IPS-18c (cell line): ENCODE measurements around the gene ZACN.
A peak's percentile ranks its signal among the peaks of the same experiment; 100 is the strongest.
"Not testable (repeated sequence)": the region's sequence is repeated elsewhere in the genome, so short reads cannot be mapped to it uniquely, and the experiment has no call there.

ENCODE experiments used
- H3K4me3 ChIP-seq: 2 replicates; pipeline ENCODE4 v1.7.0; 2013; ENCODE audit warnings: low read depth, mild to moderate bottlenecking, low read length, moderate library complexity; ENCODE audit not compliant: insufficient read depth
- H3K9me3 ChIP-seq: one replicate; pipeline ENCODE4 v1.6.1; 2013; ENCODE audit warnings: mild to moderate bottlenecking, low read length, moderate library complexity; ENCODE audit not compliant: control insufficient read depth, insufficient read depth

ZACN gene

DNA sequence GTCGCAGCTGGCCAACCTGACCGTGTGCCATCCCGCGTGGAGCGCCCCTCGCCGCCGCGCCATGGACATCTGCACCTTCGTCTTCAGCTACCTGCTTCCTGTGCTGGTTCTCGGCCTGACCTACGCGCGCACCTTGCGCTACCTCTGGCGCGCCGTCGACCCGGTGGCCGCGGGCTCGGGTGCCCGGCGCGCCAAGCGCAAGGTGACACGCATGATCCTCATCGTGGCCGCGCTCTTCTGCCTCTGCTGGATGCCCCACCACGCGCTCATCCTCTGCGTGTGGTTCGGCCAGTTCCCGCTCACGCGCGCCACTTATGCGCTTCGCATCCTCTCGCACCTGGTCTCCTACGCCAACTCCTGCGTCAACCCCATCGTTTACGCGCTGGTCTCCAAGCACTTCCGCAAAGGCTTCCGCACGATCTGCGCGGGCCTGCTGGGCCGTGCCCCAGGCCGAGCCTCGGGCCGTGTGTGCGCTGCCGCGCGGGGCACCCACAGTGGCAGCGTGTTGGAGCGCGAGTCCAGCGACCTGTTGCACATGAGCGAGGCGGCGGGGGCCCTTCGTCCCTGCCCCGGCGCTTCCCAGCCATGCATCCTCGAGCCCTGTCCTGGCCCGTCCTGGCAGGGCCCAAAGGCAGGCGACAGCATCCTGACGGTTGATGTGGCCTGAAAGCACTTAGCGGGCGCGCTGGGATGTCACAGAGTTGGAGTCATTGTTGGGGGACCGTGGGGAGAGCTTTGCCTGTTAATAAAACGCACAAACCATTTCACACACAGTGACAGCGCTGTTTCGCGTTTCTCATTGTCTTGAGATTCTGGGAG is 2.0 kb upstream of the ZACN start:
- no peaks in the 10 kb centered on the region for H3K9me3 ChIP-seq
- H3K4me3 ChIP-seq: peak overlapping the region; percentile 36

DNA sequence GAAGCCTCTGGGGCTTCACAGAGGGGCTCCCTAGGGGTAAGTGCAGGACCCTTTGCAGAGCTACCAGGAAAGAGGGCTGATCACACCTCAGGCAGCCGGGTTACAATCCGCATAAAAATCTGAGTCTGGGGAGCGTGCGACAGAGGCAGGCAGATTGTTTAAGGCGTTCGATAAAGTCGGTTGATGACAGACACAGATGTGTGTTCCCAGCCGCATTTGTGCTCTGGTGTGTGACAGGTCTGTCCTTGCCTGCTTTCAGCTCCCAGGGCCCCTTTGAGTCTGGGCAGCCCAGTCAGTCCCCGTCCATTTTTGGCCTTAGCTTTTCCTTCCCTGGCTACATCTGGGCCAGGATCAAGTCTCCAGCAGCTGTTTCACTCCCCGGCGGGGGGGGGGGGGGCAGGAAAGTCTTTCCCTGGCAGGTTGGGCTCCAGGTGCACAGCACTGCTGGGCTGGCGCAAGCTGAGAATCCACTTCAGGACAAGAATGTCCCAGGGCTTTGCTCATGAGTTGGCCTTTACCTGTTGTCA is 1.3 kb upstream of the ZACN start:
- Histone ChIP-seq H3K4me3 (no peak overlapping the region), H3K9me3 (no peaks in the 10 kb centered on the region)

DNA sequence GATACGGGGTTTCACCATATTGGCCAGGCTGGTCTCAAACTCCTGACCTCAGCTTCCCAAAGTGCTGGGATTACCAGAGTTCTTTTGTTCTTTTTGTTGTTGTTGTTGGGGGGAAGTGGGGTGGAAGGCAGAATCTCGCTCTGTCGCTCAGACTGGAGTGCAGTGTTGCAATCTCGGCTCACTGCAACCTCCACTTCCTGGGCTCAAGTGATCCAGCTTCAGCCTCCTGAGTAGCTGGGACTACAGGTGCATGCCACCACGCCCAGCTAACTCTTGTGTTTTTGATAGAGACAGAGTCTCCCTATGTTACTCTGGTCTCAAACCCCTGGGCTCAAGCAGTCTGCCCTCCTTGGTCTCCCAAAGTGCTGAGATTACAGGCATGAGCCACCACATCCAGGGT is 612 bp upstream of the ZACN start:
- H3K9me3 ChIP-seq, H3K4me3 ChIP-seq: not testable (repeated sequence)

DNA sequence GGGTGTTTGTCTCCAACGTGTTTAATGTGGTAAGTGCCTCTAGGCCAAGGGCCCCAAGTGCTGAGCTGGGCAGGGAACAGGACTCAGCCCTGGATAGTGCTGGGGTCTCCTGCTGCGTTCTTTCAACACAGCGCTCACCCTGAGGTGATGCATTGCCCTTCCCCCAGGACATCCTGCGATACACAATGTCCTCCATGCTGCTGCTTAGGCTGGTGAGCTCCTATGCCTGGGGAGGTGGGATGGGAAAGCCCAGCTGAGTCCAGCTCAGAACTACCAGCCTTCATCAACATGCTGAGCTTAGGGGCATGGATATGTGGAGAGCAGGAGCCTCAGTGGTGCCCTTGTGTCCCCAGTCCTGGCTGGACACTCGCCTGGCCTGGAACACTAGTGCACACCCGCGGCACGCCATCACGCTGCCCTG is 563 bp downstream of the ZACN start:
- H3K9me3 ChIP-seq: no peaks in the 10 kb centered on the region
- H3K4me3 ChIP-seq: peak overlapping the region; percentile 43; the same call in 1 of the 2 replicates

DNA sequence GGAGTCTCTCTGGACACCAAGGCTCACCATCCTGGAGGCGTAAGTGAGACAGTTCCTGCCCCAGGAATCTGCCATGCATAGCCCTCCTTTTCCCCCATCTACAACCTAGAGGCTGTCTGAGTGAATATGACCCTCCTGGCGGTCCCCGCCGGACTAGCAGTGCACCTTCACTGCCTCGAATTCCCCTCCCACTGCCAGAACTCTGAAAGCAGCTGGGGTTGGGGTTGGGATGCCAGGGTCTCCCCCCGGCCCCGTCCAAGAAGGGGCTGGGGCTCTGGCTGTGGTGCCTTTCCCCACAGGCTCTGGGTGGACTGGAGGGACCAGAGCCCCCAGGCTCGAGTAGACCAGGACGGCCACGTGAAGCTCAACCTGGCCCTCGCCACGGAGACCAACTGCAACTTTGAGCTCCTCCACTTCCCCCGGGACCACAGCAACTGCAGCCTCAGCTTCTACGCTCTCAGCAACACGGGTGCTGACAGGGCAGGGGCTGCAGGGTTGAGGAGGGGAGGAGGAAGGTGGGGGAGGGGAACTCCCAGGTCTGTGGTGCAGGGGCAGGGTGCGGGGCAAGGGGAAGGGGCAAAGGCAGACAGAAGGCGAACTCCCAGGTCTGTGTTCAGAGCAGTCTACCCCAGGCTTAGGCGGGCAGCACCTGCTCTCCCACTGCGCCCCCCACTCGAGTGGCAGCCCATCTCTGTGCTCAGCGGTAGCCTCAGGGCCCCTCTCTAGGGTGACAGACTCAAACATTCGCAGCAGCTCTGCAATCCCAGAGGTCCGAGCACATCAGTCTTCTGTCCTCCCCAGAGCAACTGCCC is 1.2 kb downstream of the ZACN start:
- Histone ChIP-seq H3K4me3 (peak overlapping the region; percentile 43), H3K9me3 (no peaks in the 10 kb centered on the region)

DNA sequence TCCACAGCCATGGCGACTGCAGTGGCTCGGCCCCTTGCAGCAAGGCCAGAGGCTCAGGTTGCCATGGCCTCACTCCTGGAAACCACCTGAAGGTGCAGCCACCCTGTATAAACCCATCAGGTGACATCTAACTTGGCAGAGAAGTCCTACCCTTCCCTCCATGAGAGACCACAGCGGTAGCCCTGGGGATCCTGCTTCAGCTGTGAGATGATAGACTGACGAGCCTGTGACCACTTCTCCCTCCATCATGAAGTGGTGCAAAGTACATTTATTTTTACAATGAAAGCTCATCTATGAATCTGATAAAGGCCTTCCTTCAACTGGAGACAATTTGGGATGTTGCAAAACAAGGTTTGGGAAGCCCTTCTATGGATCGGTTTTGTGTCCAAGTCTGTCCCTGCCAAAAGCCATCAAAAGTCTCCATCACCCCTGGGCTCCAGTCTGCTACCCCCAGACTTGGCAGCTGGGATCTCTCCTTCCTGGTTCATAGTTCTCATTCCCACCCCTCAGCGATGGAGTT is 1.8 kb downstream of the ZACN start:
- H3K9me3 ChIP-seq: no peaks in the 10 kb centered on the region
- no peak overlapping the region for H3K4me3 ChIP-seq

DNA sequence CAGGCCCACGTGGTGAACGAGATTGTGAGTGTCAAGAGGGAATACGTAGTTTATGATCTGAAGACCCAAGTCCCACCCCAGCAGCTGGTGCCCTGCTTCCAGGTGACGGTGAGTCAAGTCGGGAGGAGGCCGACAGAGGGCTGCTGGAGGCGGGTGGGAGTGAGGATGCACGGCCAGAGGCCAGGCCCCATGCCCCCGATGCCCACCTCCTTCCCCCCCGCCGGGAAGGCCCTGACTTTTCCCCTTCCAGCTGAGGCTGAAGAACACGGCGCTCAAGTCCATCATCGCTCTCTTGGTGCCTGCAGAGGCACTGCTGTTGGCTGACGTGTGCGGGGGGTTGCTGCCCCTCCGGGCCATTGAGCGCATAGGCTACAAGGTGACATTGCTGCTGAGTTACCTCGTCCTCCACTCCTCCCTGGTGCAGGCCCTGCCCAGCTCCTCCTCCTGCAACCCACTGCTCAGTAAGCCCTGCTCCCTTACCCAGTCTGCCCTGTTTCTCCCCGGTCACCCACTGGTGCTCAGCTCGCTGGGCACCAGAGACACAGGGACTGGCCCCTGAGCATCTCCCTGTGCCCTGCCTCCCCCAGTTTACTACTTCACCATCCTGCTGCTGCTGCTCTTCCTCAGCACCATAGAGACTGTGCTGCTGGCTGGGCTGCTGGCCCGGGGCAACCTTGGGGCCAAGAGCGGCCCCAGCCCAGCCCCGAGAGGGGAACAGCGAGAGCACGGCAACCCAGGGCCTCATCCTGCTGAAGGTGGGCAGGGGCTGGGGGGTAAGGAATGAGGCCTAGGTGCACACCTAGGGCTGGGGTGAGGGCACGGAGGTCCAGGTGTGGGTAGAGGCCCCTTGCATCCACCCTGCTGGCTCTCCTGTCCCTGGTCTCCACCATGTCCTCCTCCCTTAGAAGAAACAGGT is 2.6 kb downstream of the ZACN start:
- H3K9me3 ChIP-seq: no peaks in the 10 kb centered on the region
- no peak overlapping the region for H3K4me3 ChIP-seq

DNA sequence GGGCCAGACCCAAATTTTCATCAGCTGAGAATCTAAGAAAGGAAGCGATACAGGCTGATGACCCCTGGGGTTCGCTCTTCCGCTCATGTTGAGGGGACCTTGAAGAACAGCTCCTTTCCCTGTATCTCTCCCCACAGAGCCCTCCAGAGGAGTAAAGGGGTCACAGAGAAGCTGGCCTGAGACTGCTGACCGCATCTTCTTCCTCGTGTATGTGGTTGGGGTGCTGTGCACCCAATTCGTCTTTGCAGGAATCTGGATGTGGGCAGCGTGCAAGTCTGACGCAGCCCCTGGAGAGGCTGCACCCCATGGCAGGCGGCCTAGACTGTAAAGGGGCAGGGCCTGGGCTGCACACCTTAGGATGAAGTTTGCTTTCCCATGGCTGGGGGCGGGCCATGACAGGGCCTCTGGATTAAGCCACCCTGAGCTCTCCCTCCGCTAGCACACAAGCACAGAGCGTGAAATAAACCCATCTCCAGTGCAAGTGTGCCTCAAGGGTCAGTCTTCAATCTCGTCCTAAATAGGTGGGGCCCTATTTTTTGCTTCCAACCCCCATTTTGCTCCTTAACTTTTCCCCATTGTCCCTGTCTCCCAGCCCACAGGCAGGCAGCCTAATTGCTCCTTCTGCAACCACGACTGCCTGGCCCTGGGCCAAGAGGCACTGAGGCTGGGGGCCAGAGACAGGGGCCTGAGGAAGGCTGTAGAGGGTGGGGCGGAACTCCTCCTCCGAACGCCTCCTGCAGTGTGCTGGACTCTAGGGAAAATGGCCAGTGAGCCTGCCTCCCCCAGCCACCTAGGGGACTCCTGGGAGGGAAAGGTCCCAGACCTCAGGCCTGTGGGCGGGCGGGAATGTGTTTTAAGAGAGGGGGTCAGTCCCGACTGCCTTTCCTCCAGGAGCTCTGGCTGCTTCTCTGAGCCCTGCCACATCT is 3.6 kb downstream of the ZACN start:
- Histone ChIP-seq H3K9me3 (no peaks in the 10 kb centered on the region), H3K4me3 (no peak overlapping the region)

DNA sequence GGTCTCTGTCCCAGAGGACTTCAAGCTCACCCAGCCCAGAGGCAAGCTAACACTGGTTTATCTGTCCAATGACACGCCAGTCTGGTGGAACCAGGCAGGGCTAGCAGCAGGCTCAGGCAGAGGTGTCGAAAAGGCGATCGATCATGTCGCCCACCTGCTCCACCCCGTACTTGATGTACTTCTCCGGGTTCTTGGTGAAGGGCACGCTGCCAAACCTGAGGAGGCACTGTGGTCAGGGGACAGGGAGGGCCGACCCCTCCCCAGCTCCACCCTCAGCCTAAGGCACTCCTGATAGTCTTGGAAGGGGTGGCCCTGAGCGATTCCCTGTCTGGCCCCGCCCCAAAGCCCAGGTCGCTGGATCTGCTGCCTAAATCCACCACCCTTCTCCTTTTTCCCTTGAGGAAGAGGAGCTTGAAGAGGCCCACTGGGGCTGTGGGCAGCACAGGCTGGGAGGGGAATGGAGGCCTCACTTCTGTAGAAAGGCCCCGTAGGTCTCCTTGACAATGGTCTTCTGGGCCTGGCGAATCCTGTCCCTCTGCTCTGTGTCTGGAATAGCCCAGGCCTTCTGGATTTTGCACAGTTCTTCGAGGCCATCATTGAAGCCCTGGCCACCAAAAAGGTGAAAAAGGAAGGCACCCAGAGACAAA is 4.7 kb downstream of the ZACN start:
- no peak overlapping the region for H3K4me3 ChIP-seq
- H3K9me3 ChIP-seq: no peaks in the 10 kb centered on the region

DNA sequence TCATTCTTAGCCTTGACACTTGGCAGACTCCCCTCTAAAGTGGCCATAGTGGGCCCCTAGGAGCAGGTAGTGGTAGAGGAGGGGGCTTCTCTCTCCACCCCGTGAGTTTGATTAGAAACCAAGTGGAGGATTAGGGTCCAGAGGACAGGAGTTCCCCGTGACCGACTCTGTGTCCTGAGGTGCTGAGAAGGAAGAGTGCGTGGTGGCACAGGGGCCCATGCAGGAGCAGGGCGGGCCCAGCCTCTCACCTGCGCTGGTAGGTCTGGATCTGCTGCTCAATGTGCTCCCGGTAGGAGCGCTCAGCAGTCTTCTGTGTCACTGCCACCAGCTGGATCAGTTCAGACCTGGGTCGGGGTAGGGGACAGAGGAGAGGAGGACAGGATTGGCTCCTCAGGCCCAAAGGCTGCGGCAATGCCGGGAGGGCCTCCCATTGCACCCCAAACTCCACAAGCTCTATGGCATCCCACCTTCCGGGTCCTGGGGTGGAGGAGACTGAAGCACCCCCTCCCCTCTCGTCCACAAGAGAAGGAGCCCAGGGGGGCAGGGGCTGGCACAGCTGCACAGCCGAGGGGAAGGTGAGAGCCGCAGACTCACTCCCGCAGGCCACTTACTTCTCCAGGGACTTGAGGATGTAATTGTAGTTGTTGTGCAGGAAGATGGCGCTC is 6.2 kb downstream of the ZACN start:
- Histone ChIP-seq H3K9me3 (no peaks in the 10 kb centered on the region), H3K4me3 (no peak overlapping the region)

DNA sequence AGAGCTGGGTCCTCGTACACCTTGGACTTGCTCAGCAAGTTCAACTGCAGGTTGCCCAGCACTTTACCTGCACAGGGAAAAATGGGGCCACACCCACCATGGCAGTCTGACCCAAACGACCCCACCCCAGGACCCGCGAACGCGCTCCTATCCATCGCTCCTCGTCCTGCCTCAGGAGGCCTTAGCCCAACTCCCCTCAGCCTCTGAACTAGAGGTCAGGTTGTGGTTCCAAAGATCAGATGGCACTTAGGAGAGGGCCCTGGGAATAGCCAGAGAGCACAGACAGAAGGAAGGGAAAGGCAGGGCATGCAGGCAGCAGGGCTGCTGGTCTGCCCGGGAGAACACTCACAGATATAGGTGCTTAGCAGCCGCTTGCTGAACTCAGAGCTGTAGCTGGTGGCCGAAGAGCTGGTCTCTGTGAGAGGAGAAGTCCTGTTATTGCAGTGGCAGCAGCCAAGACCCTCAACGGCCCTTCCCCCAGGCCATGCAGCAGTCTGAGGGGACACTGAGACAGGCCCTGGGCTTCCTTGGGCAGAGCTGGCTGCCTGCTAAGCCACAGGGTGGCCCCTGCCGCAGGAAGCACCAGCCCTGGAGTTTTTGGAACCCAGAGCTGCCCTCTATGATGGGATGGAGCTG is 6.9 kb downstream of the ZACN start:
- no peak overlapping the region for H3K4me3 ChIP-seq
- H3K9me3 ChIP-seq: no peaks in the 10 kb centered on the region

DNA sequence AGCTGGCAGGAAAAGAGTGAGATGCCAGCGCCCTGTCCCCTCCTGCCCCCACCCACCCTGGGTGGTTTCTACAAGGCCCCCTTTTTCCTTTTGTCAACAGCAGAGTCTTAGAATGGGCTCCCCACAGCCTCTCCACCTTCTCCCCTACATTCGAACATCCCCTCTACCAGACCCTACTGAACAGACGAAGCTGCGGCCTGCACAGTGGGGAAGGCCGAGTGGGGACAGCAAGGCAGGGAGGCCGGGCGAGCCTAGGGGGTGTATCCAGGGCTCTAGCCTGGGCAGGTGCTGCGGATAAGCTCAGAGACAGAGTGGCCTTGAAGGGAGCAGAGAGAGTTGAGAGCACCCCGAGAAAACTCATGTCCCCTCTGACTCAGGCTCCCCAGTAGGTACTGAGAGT is 7.4 kb downstream of the ZACN start:
- no peak overlapping the region for H3K4me3 ChIP-seq
- no peaks in the 10 kb centered on the region for H3K9me3 ChIP-seq

DNA sequence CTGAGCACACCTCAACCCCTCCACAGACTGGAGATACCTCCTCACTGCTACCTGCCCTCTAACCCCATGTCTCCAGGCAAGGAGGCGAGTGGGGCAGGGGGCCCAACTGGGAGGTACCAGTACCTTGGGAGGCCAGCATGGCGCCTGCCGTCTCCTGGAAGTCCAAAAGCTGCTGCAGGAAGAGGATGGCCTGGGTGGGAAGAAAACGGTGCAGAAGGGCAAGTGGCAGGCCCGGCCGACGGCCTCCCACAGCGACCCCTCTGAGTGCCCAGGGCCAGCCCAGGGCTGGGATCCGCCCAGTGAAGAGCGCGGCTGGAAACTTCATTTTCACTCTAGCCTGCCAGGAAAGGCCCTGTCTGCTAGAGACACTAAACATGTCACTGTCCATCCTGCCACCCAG is 8.5 kb downstream of the ZACN start:
- H3K9me3 ChIP-seq: no peaks in the 10 kb centered on the region
- H3K4me3 ChIP-seq: no peak overlapping the region

DNA sequence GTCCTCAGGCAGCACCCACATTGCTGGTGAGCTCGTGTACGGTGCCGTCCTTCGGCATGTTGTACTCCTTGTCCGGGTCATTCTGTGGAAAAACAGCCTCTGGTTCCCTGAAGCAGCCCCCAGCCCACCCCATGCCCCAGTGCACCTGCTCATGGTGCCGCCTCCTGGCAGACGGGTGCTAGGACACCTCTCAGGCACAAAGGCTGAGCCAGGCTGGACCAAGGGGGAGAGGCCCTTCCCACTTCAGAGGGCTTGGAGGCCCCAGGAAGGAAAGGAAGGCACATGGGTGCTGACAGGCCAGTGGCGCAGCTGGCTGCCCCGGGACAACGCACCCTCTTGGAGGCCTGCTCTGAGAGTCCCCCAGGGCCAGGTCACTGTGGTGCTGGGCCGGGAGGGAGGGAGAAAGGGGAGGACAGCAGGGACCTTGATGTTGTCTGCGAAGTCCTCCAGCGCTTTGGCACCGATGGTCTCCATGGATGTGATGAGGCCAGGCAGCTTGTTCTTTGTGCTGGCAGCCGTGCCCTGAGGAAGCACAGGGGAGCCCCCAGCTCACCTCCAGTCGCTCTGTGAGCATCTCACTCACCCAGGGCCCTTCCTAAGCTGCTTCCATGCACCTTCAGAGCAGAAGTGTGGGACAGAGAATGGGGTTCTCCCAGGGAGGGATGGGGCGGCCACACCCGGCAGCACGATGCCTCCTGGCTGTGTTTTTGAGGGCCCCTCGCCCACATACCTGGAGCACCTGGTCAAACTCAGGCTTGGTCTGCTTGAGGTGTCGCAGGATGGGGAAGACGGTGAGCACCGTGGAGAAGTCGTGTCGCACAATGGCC is 9.3 kb downstream of the ZACN start:
- Histone ChIP-seq H3K9me3 (no peaks in the 10 kb centered on the region), H3K4me3 (no peak overlapping the region)
